GM19324 (cell line): ENCODE data around the gene EMP1.

Source experiments
- ATAC-seq: cut with Tn5 transposase; IDR thresholded peaks from one replicate; pipeline ENCODE4 v1.9.1; 2021; ENCODE audit warnings: mild to moderate bottlenecking, moderate library complexity; ENCODE audit not compliant: unreplicated experiment, low FRiP score

EMP1 gene

GRCh38 chr12:13195250-13195649, 1.3 kb upstream of the EMP1 start:
- no peak for ATAC-seq

- no peak for ATAC-seq
These were observed 769 bp upstream of the EMP1 start for GRCh38 chr12:13195785-13196129.

DNA sequence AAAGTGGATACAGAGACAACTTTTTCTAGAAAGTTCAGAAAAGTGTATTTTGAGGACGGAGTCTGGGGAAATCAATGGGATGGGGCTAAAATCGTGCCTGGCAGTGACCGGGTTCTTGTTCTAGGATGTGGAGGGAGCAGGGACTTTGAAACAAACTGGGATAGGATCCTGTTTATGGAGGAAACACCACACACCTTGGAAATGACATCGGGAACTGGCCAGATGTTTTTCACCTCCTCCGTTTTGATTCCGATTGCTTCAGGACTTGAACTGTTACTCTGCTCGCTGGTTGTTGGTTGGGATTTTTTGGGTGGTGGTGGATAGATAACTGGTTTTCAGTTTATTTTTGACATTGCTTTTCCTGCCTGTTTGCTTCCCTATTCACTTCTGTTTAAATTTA, 506 bp downstream of the EMP1 start:
- ATAC-seq, result no peak

DNA sequence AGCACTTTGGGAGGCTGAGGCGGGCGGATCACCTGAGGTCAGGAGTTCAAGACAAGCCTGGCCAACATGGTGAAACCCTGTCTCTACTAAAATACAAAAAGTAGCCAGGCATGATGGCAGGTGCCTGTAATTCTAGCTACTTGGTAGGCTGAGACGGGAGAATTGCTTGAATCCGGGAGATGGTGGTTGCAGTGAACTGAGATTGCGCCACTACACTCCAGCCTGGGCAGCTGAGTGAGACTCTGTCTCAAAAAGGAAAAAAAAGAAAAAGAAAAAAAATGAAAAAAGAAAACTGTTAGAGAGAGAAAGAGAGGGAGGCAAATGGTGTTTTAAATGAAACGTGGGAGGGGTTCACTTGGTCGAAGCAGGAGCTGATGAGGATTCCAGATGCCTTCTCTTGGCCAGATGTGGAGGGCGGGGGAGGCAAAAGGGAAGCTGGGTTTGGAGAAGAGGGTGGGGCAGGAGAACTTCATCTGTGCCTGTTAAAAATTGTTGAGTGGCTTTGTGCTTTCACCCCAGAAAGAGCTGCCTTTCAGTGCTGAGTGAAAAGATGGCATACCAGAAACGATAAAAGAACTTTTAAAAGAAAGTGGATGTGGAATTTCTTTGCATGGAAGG, 1.1 kb downstream of the EMP1 start:
- no peak for ATAC-seq

GRCh38 chr12:13198241-13198640, 1.7 kb downstream of the EMP1 start:
- ATAC-seq, result no peak

GRCh38 chr12:13198876-13199275, 2.4 kb downstream of the EMP1 start:
- no peak for ATAC-seq

- no peak for ATAC-seq
These were observed 3.1 kb downstream of the EMP1 start for GRCh38 chr12:13199592-13199991.

- ATAC-seq, result no peak
These were observed 4.3 kb downstream of the EMP1 start for GRCh38 chr12:13200841-13201240.

GRCh38 chr12:13203034-13203922, 6.8 kb downstream of the EMP1 start:
- ATAC-seq, result no peak

DNA sequence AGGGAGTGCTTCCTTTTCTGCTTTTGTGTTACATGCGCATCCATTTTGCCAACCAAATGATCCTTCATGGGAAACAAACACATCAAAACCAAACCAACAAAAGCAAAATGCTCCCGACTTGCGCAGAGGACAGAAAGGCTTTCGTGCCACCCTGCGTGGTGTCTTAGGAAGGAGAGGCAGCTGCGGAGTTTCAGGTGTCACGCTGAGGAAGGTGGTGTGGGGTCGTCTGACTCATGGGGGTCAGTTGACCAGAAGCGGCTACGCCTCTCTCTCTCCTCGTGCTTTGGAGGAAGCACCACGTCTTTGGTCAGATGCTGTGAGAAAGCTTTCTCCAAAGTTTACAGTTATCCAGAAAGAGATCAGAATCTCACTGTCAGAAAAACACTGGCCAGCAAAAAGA, 7.9 kb downstream of the EMP1 start:
- no peak for ATAC-seq

- ATAC-seq, result no peak
These were observed 9.5 kb downstream of the EMP1 start for GRCh38 chr12:13205809-13206559.

DNA sequence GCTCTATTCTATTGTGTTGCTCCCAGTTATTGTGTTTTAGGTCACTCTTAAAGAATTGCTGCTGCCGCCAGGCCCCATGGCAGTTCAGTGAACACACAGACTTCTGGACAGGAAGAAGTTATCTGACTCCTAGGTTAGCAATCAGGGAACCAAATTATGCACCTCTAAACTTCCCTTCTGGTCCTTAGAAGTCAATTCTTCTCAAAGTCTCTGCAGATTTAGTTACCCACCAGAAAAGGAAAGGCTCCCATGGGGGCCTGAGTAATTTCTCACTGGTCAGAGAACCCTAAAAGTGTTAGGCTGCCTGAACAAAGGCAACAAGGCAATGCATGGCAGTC, 10.0 kb downstream of the EMP1 start:
- no peak for ATAC-seq

DNA sequence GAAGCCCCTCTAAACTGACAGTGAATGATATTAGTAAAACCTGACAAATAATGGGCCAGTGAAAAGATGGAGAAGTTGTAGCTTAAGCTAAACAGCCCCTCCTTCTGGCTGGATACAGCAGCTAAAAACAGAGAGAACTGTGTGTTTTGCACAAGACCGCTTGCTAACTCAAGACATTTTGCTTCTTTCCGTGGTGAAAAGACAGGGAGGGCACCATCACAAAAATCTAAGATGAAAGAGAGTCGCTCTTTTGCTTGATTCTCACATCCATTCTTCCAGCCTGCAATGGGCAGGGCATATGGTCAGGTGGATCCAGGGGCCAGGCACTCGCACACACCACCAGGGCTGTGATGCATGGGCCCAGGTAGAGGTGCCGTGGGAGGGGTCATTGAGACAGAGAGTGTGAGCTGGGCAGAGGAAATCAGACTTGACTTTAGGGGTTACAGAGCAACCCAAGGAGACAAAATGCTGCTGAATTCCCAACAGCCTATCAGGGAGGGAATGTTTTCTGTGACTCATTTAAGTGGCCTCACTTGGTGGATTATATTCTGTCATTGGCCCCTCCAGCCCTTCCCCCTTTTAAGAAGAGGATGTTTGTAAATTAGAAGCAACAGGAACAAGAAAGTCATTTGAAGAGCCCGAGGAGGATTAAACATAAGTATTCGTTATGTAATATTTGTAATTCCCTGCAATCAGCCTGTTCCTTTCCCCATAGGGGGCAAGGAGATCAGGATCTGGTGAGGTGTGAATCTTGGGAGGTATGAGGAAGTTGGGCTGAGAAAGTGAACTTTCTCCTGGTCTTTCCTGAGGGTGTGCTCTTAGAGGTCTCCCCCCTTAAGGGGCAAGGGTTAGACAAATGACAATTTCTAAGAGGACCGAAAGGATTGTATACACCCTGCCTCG, 12.3 kb downstream of the EMP1 start:
- ATAC-seq, result no peak

GRCh38 chr12:13209436-13210235, 13.1 kb downstream of the EMP1 start:
- no peak for ATAC-seq

DNA sequence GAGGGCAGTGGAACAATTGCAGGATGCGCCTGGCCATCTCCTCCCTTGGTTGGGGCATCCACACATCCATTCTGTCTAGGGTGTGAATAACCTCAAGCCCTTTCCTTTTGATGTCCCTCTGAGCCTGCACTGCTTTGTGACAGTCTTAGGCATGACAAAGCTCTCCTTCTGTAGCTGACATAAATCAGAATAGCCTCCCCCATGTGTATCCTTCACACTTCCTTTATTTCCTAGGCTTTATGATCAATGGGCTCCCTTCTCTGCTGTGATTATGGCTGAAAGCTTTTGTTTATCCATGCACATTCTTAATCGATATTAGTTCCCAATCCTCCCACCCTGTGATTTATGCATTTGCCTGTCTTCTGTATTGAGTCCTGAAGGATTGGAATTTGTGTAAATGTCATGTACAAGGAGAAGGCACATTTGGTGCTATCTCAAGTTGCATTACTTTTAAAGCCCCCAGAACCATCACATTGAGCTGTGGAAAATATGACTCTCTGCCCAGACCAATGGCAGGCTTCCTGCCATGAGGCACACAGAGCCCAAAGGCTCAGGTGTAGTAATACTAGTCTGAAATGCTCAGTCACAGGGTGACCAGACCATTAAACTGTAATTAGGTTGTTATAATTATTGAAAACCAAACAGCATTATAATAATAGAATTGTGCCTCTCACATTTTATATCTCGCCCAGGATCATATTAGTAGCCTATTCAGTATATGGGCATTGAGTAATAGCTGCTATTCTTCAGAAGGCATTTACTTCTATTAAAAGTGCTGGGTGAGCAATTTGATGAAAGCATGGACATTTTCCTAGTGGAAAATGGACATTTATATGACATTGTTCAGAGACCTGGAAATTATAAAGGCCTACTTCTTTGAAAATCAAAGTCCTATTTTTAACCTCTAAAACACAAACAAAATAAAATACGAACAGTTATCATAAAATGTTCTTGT, 14.0 kb downstream of the EMP1 start:
- ATAC-seq, result no peak

DNA sequence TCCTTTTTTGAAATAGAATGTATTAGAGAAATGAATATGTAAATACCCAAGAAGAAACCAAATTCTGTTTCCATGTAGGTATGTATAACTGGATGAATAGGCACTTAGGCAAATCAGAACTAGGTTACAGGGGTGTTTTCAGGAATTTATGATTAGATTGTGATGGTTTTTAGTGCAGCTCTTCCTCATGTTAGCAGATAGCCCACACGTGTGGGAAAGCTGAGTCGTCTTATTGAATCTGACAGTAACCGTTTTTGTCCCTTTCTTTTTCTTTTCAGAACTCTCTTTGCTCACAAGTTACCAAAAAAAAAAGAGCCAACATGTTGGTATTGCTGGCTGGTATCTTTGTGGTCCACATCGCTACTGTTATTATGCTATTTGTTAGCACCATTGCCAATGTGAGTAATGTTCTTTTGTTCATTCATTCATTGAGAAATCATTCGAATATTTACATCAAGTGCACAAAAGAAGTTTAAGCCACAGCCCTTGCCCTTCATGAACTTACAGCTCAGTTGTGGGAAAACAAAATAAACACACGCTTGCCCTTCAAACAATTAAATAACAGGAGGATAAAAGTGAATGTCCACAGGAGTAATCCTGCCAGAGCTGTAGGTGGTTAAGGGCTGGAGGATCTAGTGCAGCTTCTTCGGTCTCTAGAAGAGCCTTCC, 14.8 kb downstream of the EMP1 start:
- no peak for ATAC-seq

DNA sequence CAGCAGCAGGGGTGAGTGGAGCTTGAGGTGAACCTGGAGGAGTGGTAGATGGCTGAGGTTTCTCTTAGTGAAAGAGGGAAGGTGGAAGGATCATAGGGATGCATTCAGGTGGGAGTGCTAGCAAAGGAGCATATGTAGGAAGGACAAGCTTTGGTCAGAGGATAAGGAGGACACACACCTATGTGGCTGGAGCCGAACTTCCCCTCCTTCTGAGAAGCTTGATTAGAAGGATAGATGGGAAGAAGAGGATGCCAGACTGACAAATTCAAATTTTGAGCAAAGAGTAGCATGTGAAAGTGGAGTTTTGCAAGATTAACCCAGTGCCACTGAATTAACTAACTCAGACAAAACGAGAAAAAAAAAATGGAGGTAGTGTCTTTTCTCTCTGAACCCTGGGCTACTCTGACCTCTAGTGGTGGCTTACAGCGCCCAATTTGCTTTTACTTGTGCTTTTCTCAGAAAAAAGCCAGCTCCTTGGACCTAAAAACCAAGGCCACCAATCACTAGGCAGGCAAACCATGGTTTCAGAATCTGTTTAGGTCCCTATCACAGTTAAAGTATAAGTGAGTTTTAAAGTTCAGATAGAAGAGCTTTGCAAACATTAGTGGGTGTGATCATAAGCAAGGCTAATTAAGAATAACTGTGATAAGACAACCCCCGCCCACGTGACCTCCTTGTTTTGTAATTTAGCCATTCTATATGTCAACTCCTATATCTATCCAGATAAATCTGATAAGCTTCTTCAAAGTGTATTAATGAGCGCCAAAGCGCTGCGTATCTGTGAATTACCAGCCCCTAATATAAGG, 15.5 kb downstream of the EMP1 start:
- no peak for ATAC-seq
